ENCODE results near the gene GADD45A. TPM values are rescaled to one million over a fixed set of nuclear protein-coding genes. Genes with fewer than 3 reads are reported as not detected.
A peak's percentile ranks its signal among the peaks of the same experiment; 100 is the strongest.

GADD45A gene
- total RNA-seq, 1 donor from 2014 or later: 11.0 TPM

DNA sequence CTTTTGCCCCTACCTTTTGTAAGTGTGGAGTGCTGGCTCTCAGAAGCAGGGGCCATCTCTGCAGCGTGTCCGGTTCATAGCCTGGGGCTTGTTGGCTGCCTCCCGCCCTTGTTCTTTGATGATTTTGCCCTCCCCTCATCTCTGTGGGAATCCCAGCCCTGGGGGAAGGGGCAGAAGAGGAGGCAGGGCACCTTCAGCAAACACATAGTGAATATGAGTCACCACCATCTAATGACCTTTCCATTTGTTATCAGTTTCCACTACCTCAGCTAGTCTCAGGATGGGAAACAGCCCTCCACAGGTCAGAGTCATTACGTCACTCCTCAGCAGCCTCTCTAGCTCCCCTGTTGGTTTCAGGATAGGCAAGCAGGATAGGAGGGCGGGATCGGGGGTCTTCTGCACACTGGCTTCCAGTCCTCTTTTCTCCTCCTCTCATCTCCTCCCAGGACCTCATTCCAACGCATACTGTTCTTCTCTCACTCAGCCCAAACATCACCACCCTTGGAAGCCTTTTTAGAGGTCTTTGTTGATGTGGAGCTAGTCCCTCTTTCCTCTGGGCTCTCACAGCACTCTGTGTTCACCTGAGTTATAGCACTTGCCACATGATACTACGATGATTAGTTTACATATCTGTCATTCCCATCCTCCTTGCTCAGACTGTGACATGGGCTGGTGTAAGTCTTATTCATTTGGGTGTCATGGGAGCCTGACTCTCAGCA, 15.8 kb downstream of the GADD45A start:
- Histone ChIP-seq H3K36me3 (ENCODE audit: control insufficient read depth in 3 of 3, insufficient read depth in 3 of 3, low read length in 3 of 3) (peaks cover 0 to 7% (median 0%) of the 10 kb centered on the region in 3 donors), H3K9ac (ENCODE audit: low read depth in 1 of 3, low read length in 3 of 3) (no peak overlapping the region), H3K27me3 (ENCODE audit: control insufficient read depth in 3 of 3, insufficient read depth in 3 of 3, low read length in 3 of 3) (no peaks in the 10 kb centered on the region), H3K27ac (ENCODE audit: low read depth, low read length) (no peak overlapping the region), H3K4me1 (ENCODE audit: control insufficient read depth in 3 of 3, insufficient read depth in 3 of 3, low read length in 3 of 3) (no peaks in the 10 kb centered on the region), H3K4me3 (ENCODE audit: low read length in 3 of 3) (no peak overlapping the region), H3K9me3 (ENCODE audit: control insufficient read depth in 3 of 3, low read length in 3 of 3) (no peaks in the 10 kb centered on the region)

DNA sequence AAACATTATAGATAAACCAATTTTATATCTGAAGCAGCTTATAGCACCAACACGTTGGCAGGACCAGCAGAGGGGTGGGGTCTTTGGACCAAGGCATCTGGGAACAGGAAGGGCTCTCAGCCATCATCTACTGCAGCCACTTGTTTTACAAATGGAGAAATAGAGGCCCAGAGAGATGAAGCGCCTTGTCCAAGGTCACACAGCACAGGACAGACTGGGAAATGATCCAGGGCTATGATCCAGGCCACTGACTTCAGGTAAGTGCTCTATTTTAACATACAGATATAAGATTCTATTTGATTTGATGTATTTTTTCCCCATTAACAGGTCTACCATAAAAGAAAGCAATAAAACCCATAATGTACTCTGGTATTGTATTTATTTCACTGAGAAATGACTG, 16.9 kb downstream of the GADD45A start:
- Histone ChIP-seq H3K9me3 (ENCODE audit: control insufficient read depth in 3 of 3, low read length in 3 of 3) (no peaks in the 10 kb centered on the region), H3K36me3 (ENCODE audit: control insufficient read depth in 3 of 3, insufficient read depth in 3 of 3, low read length in 3 of 3) (peaks cover 0 to 7% (median 0%) of the 10 kb centered on the region in 3 donors), H3K27me3 (ENCODE audit: control insufficient read depth in 3 of 3, insufficient read depth in 3 of 3, low read length in 3 of 3) (no peaks in the 10 kb centered on the region), H3K4me3 (ENCODE audit: low read length in 3 of 3) (no peak overlapping the region), H3K9ac (ENCODE audit: low read depth in 1 of 3, low read length in 3 of 3) (no peak overlapping the region), H3K27ac (ENCODE audit: low read depth, low read length) (no peak overlapping the region), H3K4me1 (ENCODE audit: control insufficient read depth in 3 of 3, insufficient read depth in 3 of 3, low read length in 3 of 3) (no peaks in the 10 kb centered on the region)

GRCh38 chr1:67704351-67704750, 19.4 kb downstream of the GADD45A start:
- no peaks in the 10 kb centered on the region for H3K9me3 ChIP-seq (ENCODE audit: control insufficient read depth in 3 of 3, low read length in 3 of 3)
- no peaks in the 10 kb centered on the region for H3K27me3 ChIP-seq (ENCODE audit: control insufficient read depth in 3 of 3, insufficient read depth in 3 of 3, low read length in 3 of 3)
- no peak overlapping the region for H3K9ac ChIP-seq (ENCODE audit: low read depth in 1 of 3, low read length in 3 of 3)
- H3K27ac ChIP-seq (ENCODE audit: low read depth, low read length): no peak overlapping the region
- H3K36me3 ChIP-seq (ENCODE audit: control insufficient read depth in 3 of 3, insufficient read depth in 3 of 3, low read length in 3 of 3): peaks cover 0 to 7% (median 0%) of the 10 kb centered on the region in 3 donors
- no peak overlapping the region for H3K4me3 ChIP-seq (ENCODE audit: low read length in 3 of 3)
- peaks cover 8 to 16% (median 10%) of the 10 kb centered on the region in 3 donors for H3K4me1 ChIP-seq (ENCODE audit: control insufficient read depth in 3 of 3, insufficient read depth in 3 of 3, low read length in 3 of 3)

- no peak overlapping the region for H3K27ac ChIP-seq (ENCODE audit: low read depth, low read length)
- H3K27me3 ChIP-seq (ENCODE audit: control insufficient read depth in 3 of 3, insufficient read depth in 3 of 3, low read length in 3 of 3): no peaks in the 10 kb centered on the region
- no peak overlapping the region for H3K4me3 ChIP-seq (ENCODE audit: low read length in 3 of 3)
- peaks cover 14 to 26% (median 18%) of the 10 kb centered on the region in 3 donors for H3K4me1 ChIP-seq (ENCODE audit: control insufficient read depth in 3 of 3, insufficient read depth in 3 of 3, low read length in 3 of 3)
- no peak overlapping the region for H3K9ac ChIP-seq (ENCODE audit: low read depth in 1 of 3, low read length in 3 of 3)
- no peaks in the 10 kb centered on the region for H3K9me3 ChIP-seq (ENCODE audit: control insufficient read depth in 3 of 3, low read length in 3 of 3)
- H3K36me3 ChIP-seq (ENCODE audit: control insufficient read depth in 3 of 3, insufficient read depth in 3 of 3, low read length in 3 of 3): peaks cover 0 to 7% (median 0%) of the 10 kb centered on the region in 3 donors
These were observed 20.9 kb downstream of the GADD45A start for GRCh38 chr1:67705735-67706453.

DNA sequence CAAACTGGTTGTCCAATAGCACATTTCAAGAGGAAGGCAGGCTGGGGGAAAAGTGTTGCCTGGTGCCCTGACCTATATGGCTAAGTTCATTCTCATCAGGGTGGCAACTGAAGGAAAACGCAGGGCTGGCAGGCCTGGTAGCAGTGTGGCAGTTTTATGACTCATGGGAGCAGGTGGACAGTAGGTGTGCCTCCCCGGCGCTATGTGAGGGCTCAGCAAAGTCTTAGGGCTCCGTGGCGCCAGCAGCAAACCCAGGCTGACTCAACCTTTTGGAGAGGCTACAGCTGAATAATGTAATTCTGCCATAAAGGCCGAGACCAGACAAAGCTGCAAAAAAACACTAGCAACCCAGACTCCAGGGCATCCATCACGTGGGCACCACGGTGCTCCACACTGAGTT, 23.6 kb downstream of the GADD45A start:
- H3K36me3 ChIP-seq (ENCODE audit: control insufficient read depth in 3 of 3, insufficient read depth in 3 of 3, low read length in 3 of 3): peaks cover 0 to 7% (median 0%) of the 10 kb centered on the region in 3 donors
- peak overlapping the region in 1 of 3 donors; percentile 0 for H3K9ac ChIP-seq (ENCODE audit: low read depth in 1 of 3, low read length in 3 of 3)
- no peaks in the 10 kb centered on the region for H3K27me3 ChIP-seq (ENCODE audit: control insufficient read depth in 3 of 3, insufficient read depth in 3 of 3, low read length in 3 of 3)
- H3K27ac ChIP-seq (ENCODE audit: low read depth, low read length): peak overlapping the region; percentile 33
- H3K9me3 ChIP-seq (ENCODE audit: control insufficient read depth in 3 of 3, low read length in 3 of 3): no peaks in the 10 kb centered on the region
- peaks cover 20 to 38% (median 26%) of the 10 kb centered on the region in 3 donors for H3K4me1 ChIP-seq (ENCODE audit: control insufficient read depth in 3 of 3, insufficient read depth in 3 of 3, low read length in 3 of 3)
- no peak overlapping the region for H3K4me3 ChIP-seq (ENCODE audit: low read length in 3 of 3)

DNA sequence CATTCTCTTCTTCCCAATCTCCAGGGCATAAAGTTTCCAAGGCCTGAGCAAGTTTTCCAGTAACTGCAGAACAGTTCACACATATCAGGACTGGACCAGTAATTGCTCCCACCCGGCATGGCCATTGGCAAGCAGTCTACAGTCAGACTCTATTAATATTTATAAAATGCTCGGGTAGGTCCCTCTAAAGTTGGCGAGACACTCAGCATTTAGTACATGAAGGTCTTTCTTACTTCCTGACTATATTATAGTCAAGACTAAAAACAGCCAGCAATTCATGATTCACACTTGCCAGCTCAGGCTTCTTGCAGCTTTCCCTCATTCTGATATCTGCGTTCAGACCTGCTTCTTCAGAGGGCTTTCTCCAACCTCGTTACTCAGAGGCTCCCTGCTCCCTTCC, 25.4 kb downstream of the GADD45A start:
- H3K27me3 ChIP-seq (ENCODE audit: control insufficient read depth in 3 of 3, insufficient read depth in 3 of 3, low read length in 3 of 3): no peaks in the 10 kb centered on the region
- H3K36me3 ChIP-seq (ENCODE audit: control insufficient read depth in 3 of 3, insufficient read depth in 3 of 3, low read length in 3 of 3): no peaks in the 10 kb centered on the region
- peaks cover 22 to 43% (median 31%) of the 10 kb centered on the region in 3 donors for H3K4me1 ChIP-seq (ENCODE audit: control insufficient read depth in 3 of 3, insufficient read depth in 3 of 3, low read length in 3 of 3)
- no peak overlapping the region for H3K27ac ChIP-seq (ENCODE audit: low read depth, low read length)
- no peak overlapping the region for H3K4me3 ChIP-seq (ENCODE audit: low read length in 3 of 3)
- no peaks in the 10 kb centered on the region for H3K9me3 ChIP-seq (ENCODE audit: control insufficient read depth in 3 of 3, low read length in 3 of 3)
- peak overlapping the region in 1 of 3 donors; percentile 40 for H3K9ac ChIP-seq (ENCODE audit: low read depth in 1 of 3, low read length in 3 of 3)

DNA sequence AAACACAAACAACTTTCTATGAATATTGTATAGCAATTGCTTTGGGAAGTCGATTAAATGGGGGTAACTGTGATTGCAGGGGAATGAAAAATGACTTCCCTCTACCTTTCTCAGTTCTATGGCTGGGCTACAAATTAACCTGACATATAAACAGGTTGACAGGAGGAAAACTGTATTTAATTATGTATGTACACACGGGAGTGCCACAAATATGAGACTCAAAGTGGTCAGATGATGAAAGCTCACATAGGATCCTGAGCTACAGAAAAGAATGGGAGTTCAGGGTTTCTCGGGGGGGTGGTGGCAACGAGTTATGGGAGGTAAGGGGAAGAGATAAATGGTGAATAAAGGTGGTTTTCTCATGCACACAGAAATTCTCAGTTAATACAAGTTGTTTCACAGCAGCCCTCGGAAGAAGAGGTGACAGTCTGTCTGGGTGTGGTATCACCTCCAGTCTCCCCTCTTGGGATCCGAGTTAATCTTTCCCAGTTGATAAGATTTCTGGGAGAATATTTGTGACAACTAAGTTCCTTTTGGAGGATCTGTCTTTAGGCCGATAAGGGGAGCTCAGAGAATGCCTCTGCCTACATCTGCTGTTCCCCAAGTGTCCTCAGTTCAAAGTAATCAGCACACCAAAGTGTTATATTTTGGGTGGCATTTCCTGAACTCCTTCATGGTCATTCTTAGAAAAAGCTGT, 26.3 kb downstream of the GADD45A start:
- no peak overlapping the region for H3K9ac ChIP-seq (ENCODE audit: low read depth in 1 of 3, low read length in 3 of 3)
- H3K4me3 ChIP-seq (ENCODE audit: low read length in 3 of 3): no peak overlapping the region
- H3K36me3 ChIP-seq (ENCODE audit: control insufficient read depth in 3 of 3, insufficient read depth in 3 of 3, low read length in 3 of 3): no peaks in the 10 kb centered on the region
- no peaks in the 10 kb centered on the region for H3K9me3 ChIP-seq (ENCODE audit: control insufficient read depth in 3 of 3, low read length in 3 of 3)
- no peak overlapping the region for H3K27ac ChIP-seq (ENCODE audit: low read depth, low read length)
- H3K4me1 ChIP-seq (ENCODE audit: control insufficient read depth in 3 of 3, insufficient read depth in 3 of 3, low read length in 3 of 3): peaks cover 22 to 43% (median 31%) of the 10 kb centered on the region in 3 donors
- no peaks in the 10 kb centered on the region for H3K27me3 ChIP-seq (ENCODE audit: control insufficient read depth in 3 of 3, insufficient read depth in 3 of 3, low read length in 3 of 3)

DNA sequence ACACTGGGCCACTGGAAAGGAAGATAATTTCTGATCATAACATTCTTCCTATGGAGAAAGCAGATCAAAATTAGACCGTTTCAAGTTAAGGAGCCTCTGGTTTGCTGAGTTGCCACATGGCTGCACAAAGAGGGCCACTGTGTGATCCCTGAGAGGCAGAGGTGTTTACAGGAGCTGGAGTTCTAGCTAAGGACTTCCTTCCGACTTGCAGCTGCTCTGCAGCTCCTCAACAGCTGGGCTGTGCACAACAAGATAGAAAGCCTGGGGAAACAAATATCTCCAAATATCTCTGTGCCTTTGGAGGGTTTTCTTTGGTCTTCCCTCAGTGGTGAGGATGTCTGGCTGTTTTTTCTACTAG, 26.8 kb downstream of the GADD45A start:
- Histone ChIP-seq H3K36me3 (ENCODE audit: control insufficient read depth in 3 of 3, insufficient read depth in 3 of 3, low read length in 3 of 3) (no peaks in the 10 kb centered on the region), H3K9ac (ENCODE audit: low read depth in 1 of 3, low read length in 3 of 3) (no peak overlapping the region), H3K9me3 (ENCODE audit: control insufficient read depth in 3 of 3, low read length in 3 of 3) (no peaks in the 10 kb centered on the region), H3K27ac (ENCODE audit: low read depth, low read length) (no peak overlapping the region), H3K4me3 (ENCODE audit: low read length in 3 of 3) (no peak overlapping the region), H3K27me3 (ENCODE audit: control insufficient read depth in 3 of 3, insufficient read depth in 3 of 3, low read length in 3 of 3) (no peaks in the 10 kb centered on the region), H3K4me1 (ENCODE audit: control insufficient read depth in 3 of 3, insufficient read depth in 3 of 3, low read length in 3 of 3) (peaks cover 24 to 46% (median 34%) of the 10 kb centered on the region in 3 donors)

DNA sequence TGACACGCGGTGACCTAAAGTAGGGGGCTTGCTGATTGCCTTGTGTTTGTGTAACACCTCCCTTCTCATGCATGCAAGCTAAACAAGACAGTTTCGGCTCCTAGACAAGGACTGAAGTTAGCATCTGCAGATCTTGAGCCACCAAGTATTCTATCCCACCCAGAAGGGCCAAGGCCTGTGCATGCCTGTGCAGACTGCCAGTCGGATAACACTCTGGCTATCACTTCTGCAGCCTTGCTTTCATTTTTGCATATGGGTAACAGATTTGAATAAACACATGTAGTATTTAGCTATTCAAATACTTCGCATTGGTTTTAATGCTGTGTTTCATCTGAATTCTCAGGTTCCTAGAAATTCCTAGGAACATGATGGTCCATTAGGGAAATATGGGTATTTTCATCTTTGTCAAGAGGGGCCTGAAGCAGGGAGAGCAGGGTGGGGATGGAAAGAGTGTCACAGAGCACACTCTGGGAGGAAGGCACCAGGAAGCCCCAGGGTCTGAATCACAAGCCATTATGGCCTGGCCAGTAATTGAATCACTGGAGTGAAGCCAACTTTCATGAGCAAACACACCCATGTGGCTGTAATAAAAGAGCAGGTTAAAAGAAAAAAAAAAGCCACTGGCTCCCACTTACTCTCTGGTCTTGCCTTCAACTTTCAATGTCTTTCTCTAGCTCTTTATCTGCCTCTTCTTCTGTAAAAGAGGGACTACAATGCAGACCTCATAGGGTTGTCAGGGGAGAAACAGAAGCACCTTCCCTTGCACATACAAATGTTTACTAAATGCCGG, 28.3 kb downstream of the GADD45A start:
- no peaks in the 10 kb centered on the region for H3K9me3 ChIP-seq (ENCODE audit: control insufficient read depth in 3 of 3, low read length in 3 of 3)
- H3K9ac ChIP-seq (ENCODE audit: low read depth in 1 of 3, low read length in 3 of 3): no peak overlapping the region
- H3K36me3 ChIP-seq (ENCODE audit: control insufficient read depth in 3 of 3, insufficient read depth in 3 of 3, low read length in 3 of 3): no peaks in the 10 kb centered on the region
- no peaks in the 10 kb centered on the region for H3K27me3 ChIP-seq (ENCODE audit: control insufficient read depth in 3 of 3, insufficient read depth in 3 of 3, low read length in 3 of 3)
- H3K27ac ChIP-seq (ENCODE audit: low read depth, low read length): no peak overlapping the region
- no peak overlapping the region for H3K4me3 ChIP-seq (ENCODE audit: low read length in 3 of 3)
- H3K4me1 ChIP-seq (ENCODE audit: control insufficient read depth in 3 of 3, insufficient read depth in 3 of 3, low read length in 3 of 3): peaks cover 32 to 47% (median 41%) of the 10 kb centered on the region in 3 donors
